Measurements from ENCODE around the gene RWDD1.
"Not testable (repeated sequence)": the region's sequence is repeated elsewhere in the genome, so short reads cannot be mapped to it uniquely, and the experiment has no call there.

Gene RWDD1

DNA sequence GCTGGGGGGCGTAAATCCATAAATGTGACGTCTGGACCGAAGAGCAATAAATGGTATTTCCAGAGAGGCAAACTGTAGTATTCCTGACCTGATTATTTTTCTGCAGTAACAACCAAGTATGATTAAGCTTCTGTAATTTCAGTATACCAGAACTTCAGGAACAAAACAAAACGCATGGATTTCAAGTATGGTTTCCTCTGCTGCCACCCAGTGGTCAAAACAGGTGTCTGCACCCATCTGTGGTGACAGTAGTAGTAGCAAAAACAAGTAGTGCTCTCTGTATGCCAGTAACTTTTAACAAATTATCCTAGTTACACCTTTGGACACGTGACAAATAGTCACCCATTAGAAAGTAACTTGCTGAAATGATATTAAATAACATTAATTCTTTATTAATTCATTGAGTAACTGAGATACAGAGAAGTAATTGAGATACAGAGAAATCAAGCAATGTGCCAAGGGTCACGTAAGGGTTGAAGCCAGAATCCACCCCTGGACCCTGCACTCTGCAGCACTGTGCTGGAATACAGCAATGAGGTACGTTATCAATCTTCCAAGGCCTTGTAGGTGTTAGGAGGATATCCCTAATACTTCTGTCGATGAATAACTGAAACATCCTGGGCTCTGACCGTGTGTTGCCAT is 9.8 kb upstream of the RWDD1 start:
- DNase-seq, result peak; percentile 80 to 87

DNA sequence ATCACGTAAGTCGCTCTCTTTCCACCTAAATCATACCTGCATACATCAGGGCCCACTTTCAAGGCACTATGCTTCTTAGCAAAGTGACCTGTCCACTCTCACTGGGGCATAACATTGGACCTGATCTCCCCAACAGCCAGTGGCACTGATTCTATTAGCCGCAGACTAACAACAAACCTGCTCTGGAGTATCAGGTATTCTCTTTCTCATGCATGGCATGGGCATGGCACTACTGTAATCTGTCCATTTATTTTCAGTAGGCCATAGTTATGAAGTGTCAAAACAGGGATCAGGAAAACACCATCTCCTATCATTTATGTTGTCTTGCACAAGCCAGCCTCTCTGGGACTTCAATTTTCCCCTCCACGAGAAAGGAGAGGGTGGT is 9.3 kb upstream of the RWDD1 start:
- no peak for DNase-seq

DNA sequence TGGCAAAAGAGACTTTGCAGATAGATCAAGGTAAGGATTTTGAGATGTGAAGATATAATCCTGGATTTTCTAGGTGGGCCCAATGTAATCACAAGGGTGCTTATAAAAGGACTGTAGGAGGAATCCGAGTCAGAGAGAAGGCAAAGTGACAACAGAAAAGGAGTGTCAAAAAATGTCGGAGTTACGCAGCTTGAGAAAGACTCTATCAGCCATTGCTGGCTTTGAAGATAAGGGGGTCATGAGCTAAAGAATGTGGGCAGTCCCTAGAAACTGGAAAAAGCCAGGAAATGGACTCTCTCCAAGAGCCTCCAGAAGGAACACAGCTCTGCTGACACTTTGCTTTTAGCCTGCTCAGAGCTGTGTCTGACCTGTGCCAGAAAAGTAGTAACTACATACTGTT is 8.7 kb upstream of the RWDD1 start:
- no peak for DNase-seq

DNA sequence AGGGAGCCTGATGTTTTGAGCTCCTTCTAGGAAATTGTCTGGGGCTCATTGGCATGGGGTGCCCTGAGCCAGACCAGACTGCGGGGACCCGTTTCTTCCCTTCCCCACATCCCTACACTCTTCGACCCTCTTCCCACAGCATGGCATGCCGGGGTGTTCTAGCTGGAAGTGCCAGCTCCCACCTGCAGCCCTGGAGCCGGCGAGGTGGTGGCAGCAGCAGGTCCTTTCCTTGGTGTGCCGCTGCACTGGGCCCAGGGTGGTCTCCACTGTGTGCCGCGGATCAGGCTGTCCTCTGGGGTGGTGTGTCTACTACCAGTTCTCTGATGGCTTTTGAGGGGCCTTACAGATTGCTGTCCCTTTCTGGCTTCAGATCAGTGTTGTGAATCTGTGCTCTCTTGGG is 7.5 kb upstream of the RWDD1 start:
- no peak for DNase-seq

DNA sequence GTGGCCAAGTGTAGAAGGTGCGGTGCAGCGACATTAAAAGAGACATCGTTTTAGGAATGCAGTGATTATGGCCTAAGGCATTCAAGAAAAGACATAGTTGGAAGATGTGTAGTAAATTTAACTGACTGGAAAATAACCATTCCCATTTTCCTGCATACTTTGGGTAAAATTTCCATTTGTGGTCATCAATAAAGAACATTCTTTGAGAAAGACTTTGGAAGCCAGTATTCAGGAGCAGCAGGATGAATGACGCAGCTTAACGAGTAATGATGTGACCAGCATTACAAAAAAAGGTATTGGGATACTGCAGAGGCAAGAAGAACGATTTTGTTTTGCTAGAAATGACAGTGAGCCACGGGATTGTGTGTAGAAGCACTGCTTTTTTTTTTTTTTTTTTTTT is 7.0 kb upstream of the RWDD1 start:
- no peak for DNase-seq

DNA sequence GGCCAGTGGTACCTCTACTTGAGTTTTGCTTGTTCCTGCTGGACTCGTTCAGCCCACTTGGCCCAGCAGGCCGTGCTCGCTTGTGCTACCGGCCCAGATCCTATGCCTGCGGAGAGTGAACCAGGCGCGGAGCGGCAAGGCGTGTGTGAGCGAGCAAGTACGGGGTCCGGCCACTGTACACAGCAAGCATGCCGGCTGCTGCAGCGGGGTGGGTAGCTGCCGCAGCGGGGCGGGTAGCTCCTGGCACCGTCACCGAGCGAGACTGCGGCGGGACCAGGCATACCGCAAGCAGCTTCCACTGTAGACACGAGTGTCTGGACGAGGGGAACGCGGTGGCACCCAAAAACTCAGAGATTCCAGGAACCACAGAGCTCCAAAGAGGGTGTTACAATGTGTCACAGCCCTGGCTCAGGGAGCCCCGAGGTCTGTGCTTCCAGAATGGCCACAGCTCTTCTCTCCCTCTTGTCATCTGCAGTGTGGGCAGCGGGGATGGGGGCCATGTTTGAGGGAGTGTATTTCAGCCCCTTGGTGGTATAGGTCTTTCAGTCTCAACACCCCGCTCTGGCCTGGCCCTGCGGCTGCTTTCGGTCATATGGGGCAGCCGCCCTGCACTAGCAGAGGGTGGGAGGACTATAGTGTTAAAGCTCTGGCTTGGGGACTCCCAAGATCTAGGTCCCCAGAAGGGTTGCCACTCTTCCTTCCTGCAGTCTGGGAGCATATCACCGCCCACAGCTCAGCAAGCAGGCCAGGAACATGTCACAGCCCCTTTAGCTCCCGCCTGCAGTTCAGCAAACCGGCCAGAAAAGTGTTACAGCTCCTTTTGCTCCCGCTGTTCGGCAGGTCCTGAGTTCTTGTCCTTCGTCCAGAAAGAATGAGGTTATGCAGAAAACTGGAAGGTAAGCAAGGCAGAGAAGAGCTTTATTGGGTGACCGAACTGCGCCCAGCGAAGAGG is 6.1 kb upstream of the RWDD1 start:
- DNase-seq, result peak; percentile 36 to 38

DNA sequence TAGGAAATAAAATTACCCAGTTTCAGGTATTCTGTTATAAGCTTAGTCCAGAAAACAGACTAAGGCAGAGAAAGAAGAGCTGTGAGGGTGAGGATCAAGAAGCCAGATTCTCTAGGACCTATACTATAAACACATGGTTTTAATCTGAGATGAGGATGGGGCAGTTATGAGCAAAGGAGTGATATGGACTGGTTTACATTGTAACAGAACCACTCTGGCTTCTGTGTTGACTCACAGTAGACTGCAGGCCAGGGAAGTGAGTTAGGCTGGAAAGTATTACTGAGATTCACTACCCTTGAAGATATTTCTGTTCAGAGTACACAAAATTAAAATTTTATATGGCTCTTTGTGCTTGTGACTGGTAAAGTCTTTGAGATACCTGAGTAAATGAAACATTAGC is 3.2 kb upstream of the RWDD1 start:
- DNase-seq, result no peak

DNA sequence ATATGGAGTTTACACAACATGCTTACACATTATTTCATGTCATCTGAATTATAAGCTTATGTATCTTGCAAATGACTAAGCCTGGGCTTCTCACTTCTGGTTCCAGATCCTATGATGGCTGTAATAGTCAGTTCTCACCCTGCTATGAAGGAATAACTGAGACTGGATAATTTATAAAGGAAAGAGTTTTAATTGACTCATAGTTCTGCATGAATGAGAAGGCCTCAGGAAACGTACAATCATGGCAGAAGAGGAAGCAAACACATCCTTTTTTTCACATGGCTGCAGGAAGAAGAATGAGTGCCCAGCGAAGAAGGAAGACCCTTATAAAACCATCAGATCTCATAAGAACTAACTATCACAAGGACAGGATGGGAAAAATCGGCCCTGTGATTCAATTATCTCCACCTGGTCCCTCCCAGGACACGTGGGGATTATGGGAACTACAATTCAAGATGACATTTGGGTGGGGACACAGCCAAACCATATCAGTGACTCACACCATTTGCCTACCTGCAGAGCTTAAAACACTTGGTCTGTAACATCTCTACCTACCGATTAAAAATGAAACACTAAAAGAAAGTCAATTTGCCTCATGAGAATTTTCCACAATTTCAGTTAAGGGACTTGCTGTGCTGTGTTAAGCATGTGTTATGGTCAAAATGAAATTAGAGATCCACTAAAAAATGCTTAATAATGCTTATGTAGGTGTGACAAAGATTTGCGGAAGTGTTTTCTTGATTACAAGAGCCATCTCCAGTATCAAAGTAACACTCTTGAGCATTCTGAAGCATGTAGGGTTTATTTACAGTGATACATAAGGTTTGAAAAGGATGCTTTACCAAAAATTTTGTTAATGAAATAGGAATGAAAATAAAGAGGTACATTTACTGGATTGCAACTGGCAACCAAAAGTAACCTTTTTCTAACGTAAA is 2.2 kb upstream of the RWDD1 start:
- no peak for DNase-seq

DNA sequence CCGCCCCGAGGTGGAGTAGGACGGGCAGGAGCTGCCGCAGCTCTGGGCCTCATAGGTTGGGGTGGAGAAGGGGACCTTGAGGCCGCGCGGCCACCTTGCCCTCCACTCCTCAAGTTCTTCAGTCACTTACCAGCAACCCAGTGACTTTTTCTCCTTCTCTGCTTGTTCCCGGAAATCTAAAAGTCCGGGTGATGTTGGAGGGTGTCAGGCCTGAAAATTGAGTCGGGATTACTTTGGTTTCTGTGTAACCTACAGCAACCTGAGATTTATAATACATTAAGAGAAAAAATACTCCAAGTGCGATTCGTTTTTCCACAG is 338 bp downstream of the RWDD1 start:
- DNase-seq, result peak in 1 of 2 experiments; percentile 35

DNA sequence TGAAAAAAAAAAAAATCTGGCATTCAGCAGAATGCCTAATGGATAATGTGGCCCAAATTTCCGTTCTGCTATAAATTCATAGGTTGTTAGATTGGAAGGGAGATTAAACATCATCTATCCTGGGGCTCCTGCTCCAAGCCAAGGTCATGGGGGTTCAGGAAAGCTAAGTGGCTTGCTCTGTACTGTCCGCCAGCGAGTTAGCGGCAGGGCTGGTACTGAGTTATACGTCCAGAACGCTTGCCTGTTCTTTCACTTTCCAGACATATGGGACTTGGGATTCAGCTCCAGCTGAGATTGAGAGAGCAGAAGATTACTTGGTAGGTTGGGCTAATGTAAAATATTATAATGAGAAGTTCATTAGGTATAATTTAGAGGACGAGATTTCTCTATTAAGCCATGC is 858 bp downstream of the RWDD1 start:
- peak; percentile 13 to 24 for DNase-seq

DNA sequence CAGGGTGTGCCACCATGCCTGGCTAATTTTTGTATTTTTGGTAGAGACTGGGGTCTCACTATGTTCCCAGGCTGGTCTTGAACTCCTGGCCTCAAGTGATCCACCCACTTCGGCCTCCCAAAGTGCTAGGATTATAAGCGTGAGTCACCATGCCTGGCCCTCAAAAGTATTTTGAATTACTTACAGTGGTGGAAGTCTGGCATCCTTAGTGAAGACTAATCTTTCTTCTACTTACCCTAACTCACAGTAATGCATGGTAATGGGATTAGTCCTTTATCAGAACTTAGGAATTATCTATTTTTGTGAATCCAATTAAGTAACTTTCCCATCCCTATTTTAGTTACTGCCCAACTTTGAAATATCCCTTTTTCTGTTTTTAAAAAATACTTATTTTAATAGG is 3.9 kb downstream of the RWDD1 start:
- DNase-seq, result no peak

DNA sequence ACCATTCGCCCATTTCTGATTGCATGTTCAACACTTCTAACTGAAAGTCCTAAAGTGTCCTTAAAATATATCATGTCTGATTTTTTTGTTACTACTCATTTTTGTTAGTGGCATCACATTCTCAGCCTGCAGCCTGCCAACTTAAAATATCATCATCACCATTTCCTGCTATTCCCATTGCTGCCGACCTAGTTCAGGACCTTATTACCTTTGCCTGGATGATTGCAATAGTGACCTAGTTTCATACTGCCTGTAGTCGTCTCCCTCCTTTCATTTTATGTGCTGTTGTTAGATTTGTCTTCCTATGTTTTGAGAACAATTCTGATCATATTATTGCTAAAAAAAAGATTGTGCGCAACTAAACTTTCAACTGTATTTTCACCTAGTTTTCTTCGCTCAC is 6.2 kb downstream of the RWDD1 start:
- DNase-seq, result no peak

DNA sequence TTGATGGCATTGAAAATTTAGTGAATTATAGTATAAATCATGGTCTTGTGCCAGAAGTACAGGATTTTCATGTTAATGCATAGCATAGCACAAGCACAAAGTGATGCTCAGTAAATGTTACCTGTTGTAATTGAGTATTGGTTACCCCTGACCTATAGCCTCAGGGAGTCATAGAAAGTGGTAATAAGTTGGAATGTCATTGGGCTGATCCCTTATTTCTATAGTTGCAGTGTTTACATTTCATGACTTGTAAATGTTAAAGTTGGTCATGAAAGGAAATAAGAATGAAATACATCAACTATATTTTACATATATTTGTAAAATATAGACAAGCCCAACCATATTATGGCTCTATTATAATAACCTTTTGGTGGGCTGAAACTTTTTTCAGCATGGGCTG is 7.0 kb downstream of the RWDD1 start:
- no peak for DNase-seq

DNA sequence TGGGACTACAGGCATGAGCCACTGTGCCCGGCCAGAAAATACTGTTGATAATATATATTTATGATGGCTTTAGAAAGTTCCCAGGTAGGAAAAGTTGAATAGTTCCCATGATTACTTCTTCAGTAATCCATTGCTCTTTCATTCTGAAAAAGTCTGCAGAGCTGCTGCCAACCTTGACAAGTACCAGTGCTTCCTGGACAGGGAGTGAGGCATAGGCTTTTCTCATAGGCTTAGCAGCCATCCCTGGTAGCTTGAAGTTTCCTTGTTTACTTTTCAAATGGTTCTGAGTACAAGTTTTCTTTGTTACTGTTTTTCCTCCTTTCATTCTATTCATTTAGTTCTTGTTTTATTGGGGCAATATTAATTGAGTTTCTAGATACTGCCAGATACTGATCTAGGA is 7.8 kb downstream of the RWDD1 start:
- no peak for DNase-seq

DNA sequence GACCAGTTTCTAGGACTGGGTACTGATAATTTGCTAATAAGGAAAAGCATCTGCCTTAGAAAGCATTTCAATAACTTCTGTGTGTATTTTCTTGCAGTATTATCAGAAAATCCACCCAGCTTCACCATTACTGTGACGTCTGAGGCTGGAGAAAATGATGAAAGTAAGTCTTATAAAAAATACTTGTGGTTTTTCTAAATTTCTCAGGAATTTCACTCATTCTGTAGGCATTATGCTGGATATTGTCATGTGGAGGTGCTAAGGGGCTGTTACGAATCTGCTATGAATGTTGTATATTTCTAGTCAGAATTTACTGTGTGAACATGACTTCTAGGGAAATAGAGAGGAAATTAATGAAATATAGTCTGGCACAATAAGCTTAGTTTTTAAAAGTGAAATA is 8.9 kb downstream of the RWDD1 start:
- DNase-seq, result no peak

DNA sequence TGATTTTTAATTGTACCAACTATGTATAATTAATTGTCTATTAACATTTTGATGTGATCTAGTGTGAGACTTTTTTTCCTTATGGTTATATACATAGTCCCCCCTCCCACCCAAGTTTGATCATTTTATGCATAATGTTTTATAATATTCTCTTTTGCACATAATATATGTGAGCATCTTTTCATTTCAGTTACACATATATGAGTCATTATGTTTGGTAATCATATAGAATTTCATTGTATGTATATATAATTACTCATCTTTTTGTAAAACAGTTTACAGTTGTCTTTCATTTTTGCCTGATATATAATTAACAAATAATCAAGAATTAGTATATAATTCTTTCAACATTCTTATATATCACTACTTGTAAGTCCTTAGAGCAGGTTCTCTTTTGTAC is 15.0 kb downstream of the RWDD1 start:
- no peak for DNase-seq

DNA sequence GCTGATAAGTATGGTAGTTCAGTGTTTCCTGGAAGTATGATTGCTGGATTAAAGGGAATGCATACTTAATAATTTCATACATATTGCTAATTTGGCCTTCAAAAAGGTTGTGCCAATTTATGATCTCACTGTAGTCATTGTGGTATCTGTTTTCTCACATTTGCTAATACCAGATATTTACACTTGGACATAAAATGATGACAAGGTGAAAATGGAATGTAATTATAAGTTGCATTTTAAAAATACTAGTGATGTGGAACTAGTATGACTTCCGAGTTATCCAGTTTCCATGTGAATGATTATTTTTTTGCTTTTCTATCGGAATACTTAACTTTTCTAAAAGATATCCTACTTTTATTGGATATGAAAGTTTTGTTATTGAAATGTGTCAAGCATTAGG is 15.4 kb downstream of the RWDD1 start:
- DNase-seq, result no peak

DNA sequence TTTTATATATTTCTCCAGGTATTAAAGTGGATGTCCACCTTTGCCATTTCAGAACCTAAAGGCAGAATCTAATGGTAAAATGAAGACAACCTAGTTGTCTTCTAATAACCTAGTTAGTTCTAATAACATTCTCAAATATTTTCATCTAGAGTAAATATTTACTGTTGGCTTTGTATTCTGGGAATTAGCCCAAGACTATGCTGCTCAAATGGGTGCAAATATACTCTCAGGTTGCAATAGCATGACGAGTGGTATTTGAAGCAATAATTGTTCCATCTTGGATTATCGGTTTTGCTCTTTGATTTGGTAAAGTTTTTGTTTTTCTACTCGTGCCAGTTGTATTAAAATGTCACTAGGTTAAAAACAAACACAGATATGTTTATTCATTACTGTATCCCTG is 23.9 kb downstream of the RWDD1 start:
- no peak for DNase-seq

DNA sequence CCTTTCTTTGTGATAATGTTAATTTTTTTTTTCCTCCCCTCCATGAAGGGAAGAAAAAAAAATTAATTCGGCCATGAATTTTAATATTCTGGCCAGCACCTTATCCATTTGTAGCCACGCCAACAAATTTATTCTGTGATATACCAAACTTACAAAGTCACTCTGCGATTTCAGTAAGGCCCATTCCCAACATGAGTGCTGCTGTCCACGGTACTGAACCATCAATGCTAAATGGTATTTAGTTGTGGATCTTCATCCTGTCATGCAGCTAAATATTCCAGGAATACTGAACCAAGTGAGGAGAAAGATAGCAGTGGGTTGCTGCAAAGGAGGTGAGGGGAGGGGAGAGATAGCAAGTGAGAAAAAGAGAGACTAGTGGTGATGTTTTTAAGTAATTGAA is 25.5 kb downstream of the RWDD1 start:
- peak; percentile 10 to 25 for DNase-seq

DNA sequence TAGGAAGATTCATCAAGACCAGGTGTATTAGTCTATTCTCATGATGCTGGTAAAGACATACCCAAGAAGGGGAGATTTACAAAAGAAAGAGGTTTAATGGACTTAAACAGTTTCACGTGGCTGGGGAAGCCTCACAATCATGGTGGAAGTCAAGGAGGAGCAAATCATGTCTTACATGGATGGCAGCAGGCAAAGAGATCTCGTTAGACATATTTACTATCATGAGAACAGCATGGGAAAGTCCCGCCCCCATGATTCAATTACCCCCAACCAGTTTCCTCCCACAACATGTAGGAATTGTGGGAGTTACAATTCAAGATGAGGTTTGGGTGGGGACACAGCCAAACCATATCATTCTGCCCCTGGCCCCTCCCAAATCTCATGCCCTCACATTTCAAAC is 32.6 kb downstream of the RWDD1 start:
- not testable (repeated sequence) for DNase-seq

DNA sequence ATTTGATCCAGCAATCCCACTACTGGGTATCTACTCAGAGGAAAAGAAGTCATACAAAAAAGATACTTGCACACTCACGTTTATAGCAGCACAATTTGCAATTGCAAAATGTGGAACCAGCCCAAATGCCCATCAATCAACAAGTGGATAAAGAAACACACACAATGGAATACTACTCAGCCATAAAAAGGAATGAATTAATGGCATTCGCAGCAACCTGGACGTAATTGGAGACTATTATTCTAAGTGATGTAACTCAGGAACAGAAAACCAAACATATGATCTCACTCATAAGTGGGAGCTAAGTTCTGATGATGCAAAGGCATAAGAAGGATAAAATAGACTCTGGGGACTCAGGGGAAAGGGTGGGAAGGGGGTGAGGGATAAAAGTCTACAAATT is 33.6 kb downstream of the RWDD1 start:
- not testable (repeated sequence) for DNase-seq

DNA sequence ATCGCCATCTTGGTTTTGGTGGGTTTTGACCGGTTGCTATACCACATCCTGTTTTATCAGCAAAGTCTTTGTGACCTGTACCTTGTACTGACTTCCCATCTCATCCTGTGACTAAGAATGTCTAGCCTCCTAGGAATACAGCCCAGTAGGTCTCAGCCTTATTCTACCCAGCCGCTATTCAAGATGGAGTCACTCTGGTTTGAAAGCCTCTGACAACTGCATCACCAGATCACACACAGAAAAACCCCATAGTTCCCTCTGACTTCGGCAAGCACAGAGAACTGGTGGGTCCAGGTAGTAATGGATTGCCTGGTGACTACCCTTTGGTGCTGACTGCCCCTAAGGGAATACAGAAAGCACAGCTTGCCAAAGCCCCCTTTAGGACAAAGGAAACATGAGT is 34.6 kb downstream of the RWDD1 start:
- DNase-seq, result no peak

DNA sequence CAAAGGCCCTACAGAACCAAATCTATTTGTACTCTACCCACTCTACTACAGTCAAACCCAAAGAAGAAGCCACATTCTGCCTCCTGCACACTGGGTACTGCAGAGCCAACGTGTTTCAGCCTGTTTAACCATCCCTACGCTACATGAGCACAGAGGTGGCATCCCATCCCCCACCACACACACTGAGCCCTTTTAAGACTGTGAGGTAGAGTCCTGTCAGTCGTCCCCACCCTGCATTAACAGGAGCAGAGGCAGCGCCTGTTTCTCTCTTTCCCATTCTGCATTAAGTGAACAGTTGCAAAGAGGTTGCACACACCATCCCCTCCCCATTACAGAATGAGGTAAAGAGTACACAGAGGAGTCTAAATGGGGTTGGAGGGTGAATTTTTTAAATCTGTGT is 39.8 kb downstream of the RWDD1 start:
- DNase-seq, result no peak

Measured in Kasumi-1 (cell line).